ENCODE data around the gene ZNF70. TPM values are rescaled to one million over a fixed set of nuclear protein-coding genes. Genes with fewer than 3 reads are reported as not detected.

ZNF70 gene
- total RNA-seq, 4 donors from 2014 or later = 2.7 to 7.5 (median 5.9) TPM

DNA sequence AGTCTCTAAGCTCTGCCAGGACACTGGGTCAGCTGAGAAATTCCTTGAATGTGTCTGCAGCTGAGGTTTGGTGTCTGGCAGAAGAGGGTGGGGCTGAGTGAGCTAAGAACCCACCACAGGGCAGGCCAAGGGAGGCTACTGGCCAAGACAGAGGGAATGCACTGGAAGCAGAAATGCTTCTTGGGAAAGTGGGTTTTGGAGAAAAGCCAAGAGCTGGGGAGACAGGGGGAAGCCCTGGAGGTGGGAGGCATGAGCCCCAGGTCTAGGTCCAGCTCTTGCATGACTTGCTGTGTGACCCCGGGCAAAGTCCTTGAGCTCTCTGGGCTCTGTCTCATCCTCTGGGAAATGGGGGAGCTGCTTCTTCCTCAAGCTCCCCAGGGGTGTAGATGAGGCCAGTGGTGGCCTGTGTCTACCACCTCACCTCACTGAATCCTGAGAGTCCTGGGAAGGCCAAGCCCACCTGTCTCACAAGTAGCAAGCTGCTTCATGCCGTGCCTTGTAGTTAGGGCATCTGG is 24.1 kb upstream of the ZNF70 start:
- WGBS, 2 donors (ENCODE audit: low coverage in 1 of 2) = 69 to 83% methylated on average over 1 to 2 of the region's 2 CpGs
- Histone ChIP-seq H3K4me1 (peaks cover 4 to 37% (median 26%) of the 10 kb centered on the region in 4 donors), H3K4me3 (no peak overlapping the region), H3K27ac (peak overlapping the region in 1 of 4 donors; percentile 21), H3K9me3 (no peaks in the 10 kb centered on the region), H3K27me3 (no peaks in the 10 kb centered on the region), H3K36me3 (no peaks in the 10 kb centered on the region)
- no peak for DNase-seq
- TF ChIP-seq EP300 (IDR thresholded peaks at IDR 0.05; ENCODE audit: low read depth) (no peak), POLR2A (IDR thresholded peaks at IDR 0.05) (no peak), POLR2AphosphoS5 (IDR thresholded peaks at IDR 0.05) (no peak)
- TF ChIP-seq, protein P1, sequence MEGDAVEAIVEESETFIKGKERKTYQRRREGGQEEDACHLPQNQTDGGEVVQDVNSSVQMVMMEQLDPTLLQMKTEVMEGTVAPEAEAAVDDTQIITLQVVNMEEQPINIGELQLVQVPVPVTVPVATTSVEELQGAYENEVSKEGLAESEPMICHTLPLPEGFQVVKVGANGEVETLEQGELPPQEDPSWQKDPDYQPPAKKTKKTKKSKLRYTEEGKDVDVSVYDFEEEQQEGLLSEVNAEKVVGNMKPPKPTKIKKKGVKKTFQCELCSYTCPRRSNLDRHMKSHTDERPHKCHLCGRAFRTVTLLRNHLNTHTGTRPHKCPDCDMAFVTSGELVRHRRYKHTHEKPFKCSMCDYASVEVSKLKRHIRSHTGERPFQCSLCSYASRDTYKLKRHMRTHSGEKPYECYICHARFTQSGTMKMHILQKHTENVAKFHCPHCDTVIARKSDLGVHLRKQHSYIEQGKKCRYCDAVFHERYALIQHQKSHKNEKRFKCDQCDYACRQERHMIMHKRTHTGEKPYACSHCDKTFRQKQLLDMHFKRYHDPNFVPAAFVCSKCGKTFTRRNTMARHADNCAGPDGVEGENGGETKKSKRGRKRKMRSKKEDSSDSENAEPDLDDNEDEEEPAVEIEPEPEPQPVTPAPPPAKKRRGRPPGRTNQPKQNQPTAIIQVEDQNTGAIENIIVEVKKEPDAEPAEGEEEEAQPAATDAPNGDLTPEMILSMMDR (IDR thresholded peaks at IDR 0.05) = no peak
- in situ Hi-C loops (cut with MboI; ENCODE audit: low pct_ligation_motif_present in 1 of 4, low pct_unique_long_range_greater_than_20kb in 1 of 4, low sequenced_read_pairs in 3 of 4) (loop anchor here in 1 of 4 donors (5.0 kb wide), 1 partner anchor 77 kb away; no protein-coding TSS in a partner anchor), intact Hi-C loops (cut with DNase I; ENCODE audit: low total_unique reads) (no loop called here)

DNA sequence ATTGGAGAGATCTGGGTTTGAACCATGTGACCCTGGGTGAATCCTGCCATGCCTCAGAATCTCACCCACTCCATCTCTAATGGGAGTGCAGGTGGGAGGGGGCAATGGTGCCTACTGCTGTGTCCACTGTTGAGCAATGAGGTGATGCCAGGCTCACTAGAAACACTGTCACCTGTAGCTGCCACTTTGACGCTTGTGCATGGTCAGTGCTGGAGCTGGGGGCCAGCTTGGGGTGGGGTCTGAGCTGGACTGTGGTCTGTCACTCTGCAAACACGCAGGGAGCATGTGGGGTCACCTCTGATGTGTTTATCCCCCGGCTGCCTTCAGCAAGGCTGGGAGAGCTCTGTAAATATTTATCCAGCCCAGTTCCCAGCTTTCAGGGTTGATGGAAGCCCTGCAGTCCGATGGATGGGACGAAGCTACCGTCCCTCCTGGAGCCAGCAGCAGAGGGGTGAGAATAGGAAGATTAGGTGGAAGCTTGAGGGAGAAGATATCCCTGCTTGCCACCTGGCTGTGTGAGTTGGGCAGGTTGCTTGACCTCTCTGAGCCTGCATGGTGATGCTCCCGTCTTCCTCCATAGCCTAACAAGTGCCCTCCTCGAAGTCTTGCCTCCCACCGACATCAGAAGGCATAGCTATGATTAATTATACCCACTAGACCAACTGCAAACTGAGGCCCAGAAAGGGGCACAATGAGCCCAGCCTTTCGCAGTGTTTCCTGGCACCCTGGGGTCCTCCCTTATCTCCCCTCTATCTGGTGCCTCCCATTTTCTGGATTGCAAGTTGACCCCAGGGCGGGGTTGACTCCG is 23.4 kb upstream of the ZNF70 start:
- Histone ChIP-seq H3K36me3 (no peaks in the 10 kb centered on the region), H3K27me3 (no peaks in the 10 kb centered on the region), H3K9me3 (no peaks in the 10 kb centered on the region), H3K27ac (peak overlapping the region in 1 of 4 donors; percentile 21), H3K4me3 (no peak overlapping the region), H3K4me1 (peaks cover 5 to 37% (median 26%) of the 10 kb centered on the region in 4 donors)
- DNase-seq = no peak
- TF ChIP-seq POLR2AphosphoS5 (IDR thresholded peaks at IDR 0.05) = no peak
- no peak for TF ChIP-seq POLR2A (IDR thresholded peaks at IDR 0.05)
- TF ChIP-seq, protein P1 (IDR thresholded peaks at IDR 0.05) = no peak
- TF ChIP-seq EP300 (IDR thresholded peaks at IDR 0.05; ENCODE audit: low read depth) = no peak
- 17 to 72% methylated on average over 1 to 11 of the region's 12 CpGs for WGBS, 2 donors (ENCODE audit: low coverage in 1 of 2)
- intact Hi-C loops (cut with DNase I; ENCODE audit: low total_unique reads) (no loop called here), in situ Hi-C loops (cut with MboI; ENCODE audit: low pct_ligation_motif_present in 1 of 4, low pct_unique_long_range_greater_than_20kb in 1 of 4, low sequenced_read_pairs in 3 of 4) (loop anchor here in 1 of 4 donors (5.0 kb wide), 1 partner anchor 78 kb away; no protein-coding TSS in a partner anchor)

DNA sequence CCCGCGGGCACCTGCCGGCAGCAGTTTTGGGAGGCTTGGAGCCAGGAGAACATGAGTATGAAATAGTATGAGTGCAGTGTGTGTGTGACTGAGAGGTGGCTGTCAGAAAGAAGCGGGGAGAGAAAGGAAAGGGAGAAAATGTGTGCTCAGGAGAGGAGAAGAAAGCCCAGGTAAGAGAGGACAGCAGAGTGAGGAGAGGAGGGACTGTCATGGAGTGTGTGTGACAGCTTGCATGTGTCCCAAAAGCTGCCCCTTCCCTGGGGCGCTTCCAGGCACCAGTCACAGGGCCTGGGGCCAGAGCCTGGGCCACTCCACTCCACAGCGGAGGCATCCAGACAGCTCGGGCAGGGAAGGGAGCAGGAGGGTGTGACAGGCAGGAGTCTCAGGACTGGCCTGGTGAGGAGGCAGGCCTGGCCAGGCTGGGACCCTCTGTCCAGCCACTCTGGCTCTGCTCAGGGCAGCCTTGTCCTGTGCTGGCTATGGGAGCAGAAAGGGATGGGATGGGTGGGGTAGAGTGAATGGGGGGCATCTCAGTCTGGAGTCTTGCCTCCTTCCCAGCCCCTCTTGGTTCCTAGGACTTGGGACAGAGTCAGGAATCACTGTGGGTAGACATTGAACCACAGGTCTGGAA is 22.7 kb upstream of the ZNF70 start:
- Histone ChIP-seq H3K27me3 (no peaks in the 10 kb centered on the region), H3K4me3 (peak overlapping the region in 2 of 4 donors; percentile 53 to 61), H3K9me3 (no peaks in the 10 kb centered on the region), H3K4me1 (peaks cover 11 to 43% (median 29%) of the 10 kb centered on the region in 4 donors), H3K27ac (peak overlapping the region in 2 of 4 donors; percentile 53 to 64), H3K36me3 (no peaks in the 10 kb centered on the region)
- no peak for DNase-seq
- intact Hi-C loops (cut with DNase I; ENCODE audit: low total_unique reads) (no loop called here), in situ Hi-C loops (cut with MboI; ENCODE audit: low pct_ligation_motif_present in 1 of 4, low pct_unique_long_range_greater_than_20kb in 1 of 4, low sequenced_read_pairs in 3 of 4) (loop anchor here in 1 of 4 donors (5.0 kb wide), 1 partner anchor 79 kb away; no protein-coding TSS in a partner anchor)
- 50% methylated on average over 7 of the region's 7 CpGs; no CpG with 5 or more reads in 1 of the 2 donors for WGBS, 2 donors (ENCODE audit: low coverage in 1 of 2)
- TF ChIP-seq POLR2AphosphoS5 (IDR thresholded peaks at IDR 0.05) (no peak), POLR2A (IDR thresholded peaks at IDR 0.05) (no peak), EP300 (IDR thresholded peaks at IDR 0.05; ENCODE audit: low read depth) (no peak)
- TF ChIP-seq, protein P1 (IDR thresholded peaks at IDR 0.05) = no peak
